ENCODE measurements around the gene ALDH1A3. TPM values are rescaled to one million over a fixed set of nuclear protein-coding genes. Genes with fewer than 3 reads are reported as not detected.

Gene ALDH1A3
- total and polyA plus RNA-seq, 8 donors = 0.31 to 17.5 (median 0.54) TPM

- no peak for ATAC-seq
- no peak for TF ChIP-seq CTCF (IDR thresholded peaks at IDR 0.05)
- Histone ChIP-seq H3K9me3 (no peaks in the 10 kb centered on the region), H3K4me3 (no peak overlapping the region), H3K36me3 (no peaks in the 10 kb centered on the region), H3K4me1 (peaks cover 0 to 10% of the 10 kb centered on the region in 2 donors), H3K27ac (no peak overlapping the region), H3K27me3 (no peaks in the 10 kb centered on the region)
- intact Hi-C loops (cut with DNase I) = no loop called here
- no peak for DNase-seq
These were observed 65.4 kb downstream of the ALDH1A3 start for GRCh38 chr15:100944986-100945385.

- no peak for TF ChIP-seq CTCF (IDR thresholded peaks at IDR 0.05)
- intact Hi-C loops (cut with DNase I) = no loop called here
- no peak for ATAC-seq
- H3K4me3 ChIP-seq = no peak overlapping the region
- H3K9me3 ChIP-seq = no peaks in the 10 kb centered on the region
- H3K4me1 ChIP-seq = no peaks in the 10 kb centered on the region
- no peaks in the 10 kb centered on the region for H3K36me3 ChIP-seq
- H3K27ac ChIP-seq = no peak overlapping the region
- no peak for DNase-seq
- no peaks in the 10 kb centered on the region for H3K27me3 ChIP-seq
These were observed 68.3 kb downstream of the ALDH1A3 start for GRCh38 chr15:100947760-100948429.

GRCh38 chr15:100948430-100948762, 68.8 kb downstream of the ALDH1A3 start:
- DNase-seq (no peak), ATAC-seq (no peak)
- H3K36me3 ChIP-seq = no peaks in the 10 kb centered on the region
- no peak overlapping the region for H3K4me3 ChIP-seq
- no peak for TF ChIP-seq CTCF (IDR thresholded peaks at IDR 0.05)
- no peaks in the 10 kb centered on the region for H3K27me3 ChIP-seq
- H3K27ac ChIP-seq = no peak overlapping the region
- no peaks in the 10 kb centered on the region for H3K9me3 ChIP-seq
- intact Hi-C loops (cut with DNase I) = no loop called here
- H3K4me1 ChIP-seq = no peaks in the 10 kb centered on the region

GRCh38 chr15:100949691-100950090, 70.1 kb downstream of the ALDH1A3 start:
- Histone ChIP-seq H3K4me1 (no peaks in the 10 kb centered on the region), H3K36me3 (no peaks in the 10 kb centered on the region), H3K4me3 (no peak overlapping the region), H3K27me3 (no peaks in the 10 kb centered on the region), H3K27ac (no peak overlapping the region), H3K9me3 (no peaks in the 10 kb centered on the region)
- ATAC-seq (no peak), DNase-seq (no peak)
- TF ChIP-seq CTCF (IDR thresholded peaks at IDR 0.05) = no peak
- intact Hi-C loops (cut with DNase I) = no loop called here

GRCh38 chr15:100951965-100952364, 72.3 kb downstream of the ALDH1A3 start:
- intact Hi-C loops (cut with DNase I) = no loop called here
- DNase-seq = no peak
- ATAC-seq = no peak

More at GRCh38 chr15:100951965-100952364, 72.3 kb downstream of the ALDH1A3 start:
- H3K4me1 ChIP-seq = no peaks in the 10 kb centered on the region
- no peak overlapping the region for H3K27ac ChIP-seq
- TF ChIP-seq CTCF (IDR thresholded peaks at IDR 0.05) = no peak
- no peaks in the 10 kb centered on the region for H3K36me3 ChIP-seq
- no peak overlapping the region for H3K4me3 ChIP-seq
- H3K9me3 ChIP-seq = no peaks in the 10 kb centered on the region
- H3K27me3 ChIP-seq = no peaks in the 10 kb centered on the region

Data from left lung (tissue), 10 donors.